ENCODE results near the gene CASZ1.

Gene CASZ1

GRCh38 chr1:10696977-10697376 lies 99.5 kb downstream of the CASZ1 start:
- Histone ChIP-seq H3K27ac (peak overlapping the region in 17 of 21 experiments; percentile 25 to 92 (median 77)), H3K4me3 (no peak overlapping the region)

GRCh38 chr1:10694633-10695627 lies 101.5 kb downstream of the CASZ1 start:
- Histone ChIP-seq H3K4me3 (peak overlapping the region; percentile 36 to 88 (median 46)), H3K27ac (peak overlapping the region in 19 of 21 experiments; percentile 9 to 92 (median 80))

- H3K27ac ChIP-seq = peak overlapping the region in 11 of 21 experiments; percentile 57 to 95 (median 91)
- peak overlapping the region; percentile 47 to 88 (median 63) for H3K4me3 ChIP-seq
These were observed 102.2 kb downstream of the CASZ1 start for GRCh38 chr1:10694274-10694632.

- H3K4me3 ChIP-seq = peak overlapping the region; percentile 47 to 88 (median 63)
- peak overlapping the region in 20 of 21 experiments; percentile 52 to 95 (median 89) for H3K27ac ChIP-seq
These were observed 102.8 kb downstream of the CASZ1 start for GRCh38 chr1:10693497-10694273.

- peak overlapping the region in 18 of 21 experiments; percentile 34 to 95 (median 90) for H3K27ac ChIP-seq
- H3K4me3 ChIP-seq = peak overlapping the region in 6 of 7 experiments; percentile 47 to 88 (median 66)
These were observed 103.3 kb downstream of the CASZ1 start for GRCh38 chr1:10693152-10693496.

GRCh38 chr1:10692401-10693021 lies 103.9 kb downstream of the CASZ1 start:
- peak overlapping the region in 16 of 21 experiments; percentile 34 to 95 (median 89) for H3K27ac ChIP-seq
- H3K4me3 ChIP-seq = peak overlapping the region in 5 of 7 experiments; percentile 47 to 88 (median 80)

- H3K4me3 ChIP-seq = no peak overlapping the region
- peak overlapping the region in 12 of 21 experiments; percentile 1 to 93 (median 63) for H3K27ac ChIP-seq
These were observed 104.7 kb downstream of the CASZ1 start for GRCh38 chr1:10691740-10692125.

- Histone ChIP-seq H3K4me3 (no peak overlapping the region), H3K27ac (peak overlapping the region in 8 of 21 experiments; percentile 1 to 90 (median 48))
These were observed 105.2 kb downstream of the CASZ1 start for GRCh38 chr1:10691075-10691739.

- Histone ChIP-seq H3K27ac (peak overlapping the region in 3 of 21 experiments; percentile 14 to 67 (median 18)), H3K4me3 (no peak overlapping the region)
These were observed 106.0 kb downstream of the CASZ1 start for GRCh38 chr1:10690484-10690883.

- Histone ChIP-seq H3K27ac (peak overlapping the region in 5 of 21 experiments; percentile 12 to 63 (median 32)), H3K4me3 (no peak overlapping the region)
These were observed 108.0 kb downstream of the CASZ1 start for GRCh38 chr1:10688409-10688786.

- H3K27ac ChIP-seq = peak overlapping the region in 6 of 21 experiments; percentile 12 to 63 (median 32)
- no peak overlapping the region for H3K4me3 ChIP-seq
These were observed 108.6 kb downstream of the CASZ1 start for GRCh38 chr1:10687782-10688408.

- Histone ChIP-seq H3K27ac (peak overlapping the region in 5 of 21 experiments; percentile 12 to 71 (median 33)), H3K4me3 (no peak overlapping the region)
These were observed 109.2 kb downstream of the CASZ1 start for GRCh38 chr1:10687251-10687651.

- no peak overlapping the region for H3K4me3 ChIP-seq
These were observed 109.9 kb downstream of the CASZ1 start for GRCh38 chr1:10686404-10687040.

GRCh38 chr1:10685808-10686403 lies 110.5 kb downstream of the CASZ1 start:
- H3K27ac ChIP-seq = peak overlapping the region in 8 of 21 experiments; percentile 5 to 71 (median 46)
- no peak overlapping the region for H3K4me3 ChIP-seq

More at GRCh38 chr1:10686404-10687040, 109.9 kb downstream of the CASZ1 start:
- H3K27ac ChIP-seq = peak overlapping the region in 8 of 21 experiments; percentile 5 to 71 (median 46)

GRCh38 chr1:10685196-10685807 lies 111.1 kb downstream of the CASZ1 start:
- Histone ChIP-seq H3K4me3 (no peak overlapping the region), H3K27ac (peak overlapping the region in 6 of 21 experiments; percentile 5 to 71 (median 54))

- Histone ChIP-seq H3K27ac (no peak overlapping the region), H3K4me3 (no peak overlapping the region)
These were observed 112.2 kb downstream of the CASZ1 start for GRCh38 chr1:10684221-10684620.

Measured in skin epidermis (tissue), 12 donors.